ENCODE measurements around the gene PDRG1.
A peak's percentile ranks its signal among the peaks of the same experiment; 100 is the strongest.

The PDRG1 gene

GRCh38 chr20:31963889-31964288 lies 12.0 kb upstream of the PDRG1 start:
- Histone ChIP-seq H3K9me3 (ENCODE audit: insufficient read depth, low read length, severe bottlenecking) (no peaks in the 10 kb centered on the region), H3K27ac (ENCODE audit: low read length) (no peak overlapping the region), H3K79me2 (ENCODE audit: insufficient read depth, low read length) (no peaks in the 10 kb centered on the region), H3K4me2 (ENCODE audit: insufficient read depth, low read length) (no peak overlapping the region), H2AFZ (ENCODE audit: low read depth, low read length) (no peak overlapping the region), H3K4me3 (ENCODE audit: low read depth in 1 of 2, low read length in 2 of 2) (no peak overlapping the region), H3K4me1 (ENCODE audit: insufficient read depth, low read length) (no peaks in the 10 kb centered on the region), H3K27me3 (ENCODE audit: insufficient read depth, low read length, poor library complexity) (peaks cover 7% of the 10 kb centered on the region), H3K36me3 (ENCODE audit: insufficient read depth, low read length) (no peaks in the 10 kb centered on the region), H4K20me1 (ENCODE audit: insufficient read depth, low read length) (peaks cover 5% of the 10 kb centered on the region), H3K9ac (ENCODE audit: low read depth, low read length) (no peak overlapping the region)
- ATAC-seq (ENCODE audit: insufficient read depth, low read depth) (no peak), DNase-seq (no peak)
- TF ChIP-seq EZH2 (IDR thresholded peaks at IDR 0.05; ENCODE audit: borderline replicate concordance, low read depth, low read length, severe bottlenecking) (no peak), CTCF (IDR thresholded peaks at IDR 0.05; ENCODE audit: borderline replicate concordance, extremely low read depth, low read length, poor library complexity, severe bottlenecking) (no peak)

- no peaks in the 10 kb centered on the region for H3K4me1 ChIP-seq (ENCODE audit: insufficient read depth, low read length)
- H3K36me3 ChIP-seq (ENCODE audit: insufficient read depth, low read length): no peaks in the 10 kb centered on the region
- DNase-seq: no peak
- no peak overlapping the region for H2AFZ ChIP-seq (ENCODE audit: low read depth, low read length)
- no peak for ATAC-seq (ENCODE audit: insufficient read depth, low read depth)
- H3K27ac ChIP-seq (ENCODE audit: low read length): no peak overlapping the region
- H4K20me1 ChIP-seq (ENCODE audit: insufficient read depth, low read length): 0 out of 2 replicates have a peak, but pooled peaks cover 3% of the 10 kb centered on the region
- peaks cover 7% of the 10 kb centered on the region for H3K27me3 ChIP-seq (ENCODE audit: insufficient read depth, low read length, poor library complexity)
- TF ChIP-seq EZH2 (IDR thresholded peaks at IDR 0.05; ENCODE audit: borderline replicate concordance, low read depth, low read length, severe bottlenecking) (no peak), CTCF (IDR thresholded peaks at IDR 0.05; ENCODE audit: borderline replicate concordance, extremely low read depth, low read length, poor library complexity, severe bottlenecking) (no peak)
- H3K79me2 ChIP-seq (ENCODE audit: insufficient read depth, low read length): no peaks in the 10 kb centered on the region
- H3K4me3 ChIP-seq (ENCODE audit: low read depth in 1 of 2, low read length in 2 of 2): no peak overlapping the region
- H3K4me2 ChIP-seq (ENCODE audit: insufficient read depth, low read length): no peak overlapping the region
- no peaks in the 10 kb centered on the region for H3K9me3 ChIP-seq (ENCODE audit: insufficient read depth, low read length, severe bottlenecking)
- no peak overlapping the region for H3K9ac ChIP-seq (ENCODE audit: low read depth, low read length)
These were observed 10.9 kb upstream of the PDRG1 start for GRCh38 chr20:31962761-31963160.

GRCh38 chr20:31956556-31957526 lies 5.0 kb upstream of the PDRG1 start:
- H3K4me1 ChIP-seq (ENCODE audit: insufficient read depth, low read length): peaks cover 4% of the 10 kb centered on the region
- H3K9ac ChIP-seq (ENCODE audit: low read depth, low read length): no peak overlapping the region
- H3K36me3 ChIP-seq (ENCODE audit: insufficient read depth, low read length): no peaks in the 10 kb centered on the region
- no peaks in the 10 kb centered on the region for H3K9me3 ChIP-seq (ENCODE audit: insufficient read depth, low read length, severe bottlenecking)
- H2AFZ ChIP-seq (ENCODE audit: low read depth, low read length): no peak overlapping the region
- no peak overlapping the region for H3K4me2 ChIP-seq (ENCODE audit: insufficient read depth, low read length)
- peaks cover 16% of the 10 kb centered on the region for H3K27me3 ChIP-seq (ENCODE audit: insufficient read depth, low read length, poor library complexity)
- no peaks in the 10 kb centered on the region for H3K79me2 ChIP-seq (ENCODE audit: insufficient read depth, low read length)
- DNase-seq: peak; percentile 22
- no peak for ATAC-seq (ENCODE audit: insufficient read depth, low read depth)
- H3K4me3 ChIP-seq (ENCODE audit: low read depth in 1 of 2, low read length in 2 of 2): no peak overlapping the region
- H3K27ac ChIP-seq (ENCODE audit: low read length): no peak overlapping the region
- H4K20me1 ChIP-seq (ENCODE audit: insufficient read depth, low read length): no peaks in the 10 kb centered on the region
- TF ChIP-seq CTCF (IDR thresholded peaks at IDR 0.05; ENCODE audit: borderline replicate concordance, extremely low read depth, low read length, poor library complexity, severe bottlenecking): no peak
- TF ChIP-seq EZH2 (IDR thresholded peaks at IDR 0.05; ENCODE audit: borderline replicate concordance, low read depth, low read length, severe bottlenecking): no peak
